Thyroid gland (tissue), 4 donors: ENCODE measurements around the gene FRAS1.

Experiments
- POLR2A ChIP-seq, 2 donors: fragments of 450-650 bp; IDR thresholded peaks; one replicate each; pipeline ENCODE4 v1.6.1; 2017; ENCODE audit warnings: antibody characterized with exemption in 2 of 2, mild to moderate bottlenecking in 2 of 2, moderate library complexity in 1 of 2
- TF ChIP-seq, protein P1 (sequence below), 6 experiments: fragments of 200-600 bp in 3 of 6; fragments of 450-650 bp in 3 of 6; sonication (generic) in 3 of 6; IDR thresholded peaks; one replicate each; pipeline ENCODE4 v1.5.1; 2016 to 2019; ENCODE audit warnings: antibody characterized with exemption in 6 of 6, mild to moderate bottlenecking in 2 of 6, inconsistent platforms in 1 of 6, moderate library complexity in 1 of 6

DNA sequence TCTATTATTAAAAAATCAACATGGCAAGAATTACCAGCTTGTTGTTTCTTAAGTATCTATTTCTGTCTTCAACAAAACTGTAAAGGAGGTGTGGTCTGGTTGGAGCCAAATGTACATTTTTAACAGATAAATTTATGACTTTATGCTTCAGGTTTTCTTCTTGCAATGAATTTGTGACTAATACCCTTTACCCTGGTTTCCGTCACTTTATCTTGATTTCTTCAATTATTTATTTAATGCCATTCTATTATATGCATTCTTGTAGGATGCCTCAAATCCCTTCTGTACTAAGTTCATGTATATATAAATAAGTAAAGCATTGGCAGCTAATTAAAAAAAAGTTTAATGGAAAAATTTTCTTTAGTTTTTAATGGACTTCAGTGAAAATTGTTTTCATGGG, 453.0 kb downstream of the FRAS1 start:
- TF ChIP-seq, protein P1, sequence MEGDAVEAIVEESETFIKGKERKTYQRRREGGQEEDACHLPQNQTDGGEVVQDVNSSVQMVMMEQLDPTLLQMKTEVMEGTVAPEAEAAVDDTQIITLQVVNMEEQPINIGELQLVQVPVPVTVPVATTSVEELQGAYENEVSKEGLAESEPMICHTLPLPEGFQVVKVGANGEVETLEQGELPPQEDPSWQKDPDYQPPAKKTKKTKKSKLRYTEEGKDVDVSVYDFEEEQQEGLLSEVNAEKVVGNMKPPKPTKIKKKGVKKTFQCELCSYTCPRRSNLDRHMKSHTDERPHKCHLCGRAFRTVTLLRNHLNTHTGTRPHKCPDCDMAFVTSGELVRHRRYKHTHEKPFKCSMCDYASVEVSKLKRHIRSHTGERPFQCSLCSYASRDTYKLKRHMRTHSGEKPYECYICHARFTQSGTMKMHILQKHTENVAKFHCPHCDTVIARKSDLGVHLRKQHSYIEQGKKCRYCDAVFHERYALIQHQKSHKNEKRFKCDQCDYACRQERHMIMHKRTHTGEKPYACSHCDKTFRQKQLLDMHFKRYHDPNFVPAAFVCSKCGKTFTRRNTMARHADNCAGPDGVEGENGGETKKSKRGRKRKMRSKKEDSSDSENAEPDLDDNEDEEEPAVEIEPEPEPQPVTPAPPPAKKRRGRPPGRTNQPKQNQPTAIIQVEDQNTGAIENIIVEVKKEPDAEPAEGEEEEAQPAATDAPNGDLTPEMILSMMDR (IDR thresholded peaks at IDR 0.05) = no peak
- TF ChIP-seq POLR2A (IDR thresholded peaks at IDR 0.05) = no peak
